ENCODE measurements around the gene CCDC28A. TPM values are rescaled to one million over a fixed set of nuclear protein-coding genes. Genes with fewer than 3 reads are reported as not detected.

Gene CCDC28A
- total RNA-seq, 2 experiments from 2014 or later, result 11.0 to 20.9 TPM

- no peak for DNase-seq (ENCODE audit: low spot score)
- H3K4me3 ChIP-seq (ENCODE audit: low read depth, low read length, poor library complexity, severe bottlenecking), result no peak overlapping the region
- no peaks in the 10 kb centered on the region for H4K20me1 ChIP-seq (ENCODE audit: insufficient read depth, low read length)
- no peaks in the 10 kb centered on the region for H3K79me2 ChIP-seq (ENCODE audit: insufficient read depth, low read depth, low read length)
- no peak overlapping the region for H3K27ac ChIP-seq (ENCODE audit: low read depth, low read length, poor library complexity, severe bottlenecking)
- no peaks in the 10 kb centered on the region for H3K4me1 ChIP-seq (ENCODE audit: insufficient read depth, low read length, poor library complexity, severe bottlenecking)
- POLR2A ChIA-PET, result no interaction called here
- no peaks in the 10 kb centered on the region for H3K9me2 ChIP-seq (ENCODE audit: insufficient read depth, low read length)
- H3K36me3 ChIP-seq (ENCODE audit: insufficient read depth, low read length), result no peaks in the 10 kb centered on the region
- no TSS peak for BruUV-seq (replicated peaks)
- TF ChIP-seq CTCF (conservative IDR thresholded peaks at IDR 0.05; ENCODE audit: low read length), result no peak
- no peaks in the 10 kb centered on the region for H3K9me3 ChIP-seq (ENCODE audit: low read length)
- H2AFZ ChIP-seq (ENCODE audit: low read length), result no peak overlapping the region
- H3K4me2 ChIP-seq (ENCODE audit: low read length), result no peak overlapping the region
- CTCF ChIA-PET (ENCODE audit: unreplicated experiment), result no interaction called here
- intact Hi-C loops (cut with micrococcal nuclease; ENCODE audit: unreplicated experiment), result no loop called here
Measured at GRCh38 chr6:138811866-138812265, 38.3 kb downstream of the CCDC28A start.

GRCh38 chr6:138814179-138814834, 40.7 kb downstream of the CCDC28A start:
- Histone ChIP-seq H2AFZ (ENCODE audit: low read length) (no peak overlapping the region), H3K9me3 (ENCODE audit: low read length) (no peaks in the 10 kb centered on the region), H3K9me2 (ENCODE audit: insufficient read depth, low read length) (no peaks in the 10 kb centered on the region), H3K79me2 (ENCODE audit: insufficient read depth, low read depth, low read length) (no peaks in the 10 kb centered on the region), H4K20me1 (ENCODE audit: insufficient read depth, low read length) (no peaks in the 10 kb centered on the region), H3K4me3 (ENCODE audit: low read depth, low read length, poor library complexity, severe bottlenecking) (no peak overlapping the region), H3K36me3 (ENCODE audit: insufficient read depth, low read length) (no peaks in the 10 kb centered on the region), H3K4me2 (ENCODE audit: low read length) (no peak overlapping the region), H3K4me1 (ENCODE audit: insufficient read depth, low read length, poor library complexity, severe bottlenecking) (peaks cover 12% of the 10 kb centered on the region), H3K27ac (ENCODE audit: low read depth, low read length, poor library complexity, severe bottlenecking) (no peak overlapping the region)
- intact Hi-C loops (cut with micrococcal nuclease; ENCODE audit: unreplicated experiment), result no loop called here
- no TSS peak for BruUV-seq (replicated peaks)
- DNase-seq (ENCODE audit: low spot score), result no peak
- ChIA-PET CTCF (ENCODE audit: unreplicated experiment) (no interaction called here), POLR2A (interaction anchor here (0.6 to 0.9 kb wide), 2 partner anchors 172 to 319 kb away, joined by 3 read pairs; no protein-coding TSS in a partner anchor)
- TF ChIP-seq CTCF (conservative IDR thresholded peaks at IDR 0.05; ENCODE audit: low read length) (no peak), EZH2phosphoT487 (IDR thresholded peaks at IDR 0.05; ENCODE audit: borderline replicate concordance, low read depth, low read length) (no peak)

- POLR2A ChIA-PET, result interaction anchor here (0.9 to 1.1 kb wide), 2 partner anchors 14 to 318 kb away, joined by 3 read pairs; no protein-coding TSS in a partner anchor
- peaks cover 15% of the 10 kb centered on the region for H3K4me1 ChIP-seq (ENCODE audit: insufficient read depth, low read length, poor library complexity, severe bottlenecking)
- no TSS peak for BruUV-seq (replicated peaks)
- no peaks in the 10 kb centered on the region for H3K79me2 ChIP-seq (ENCODE audit: insufficient read depth, low read depth, low read length)
- H2AFZ ChIP-seq (ENCODE audit: low read length), result no peak overlapping the region
- DNase-seq (ENCODE audit: low spot score), result no peak
- H3K9me2 ChIP-seq (ENCODE audit: insufficient read depth, low read length), result no peaks in the 10 kb centered on the region
- no peaks in the 10 kb centered on the region for H3K36me3 ChIP-seq (ENCODE audit: insufficient read depth, low read length)
- no peaks in the 10 kb centered on the region for H3K9me3 ChIP-seq (ENCODE audit: low read length)
- H4K20me1 ChIP-seq (ENCODE audit: insufficient read depth, low read length), result no peaks in the 10 kb centered on the region
- H3K4me2 ChIP-seq (ENCODE audit: low read length), result no peak overlapping the region
- CTCF ChIA-PET (ENCODE audit: unreplicated experiment), result no interaction called here
- no peak overlapping the region for H3K27ac ChIP-seq (ENCODE audit: low read depth, low read length, poor library complexity, severe bottlenecking)
- intact Hi-C loops (cut with micrococcal nuclease; ENCODE audit: unreplicated experiment), result no loop called here
- no peak overlapping the region for H3K4me3 ChIP-seq (ENCODE audit: low read depth, low read length, poor library complexity, severe bottlenecking)
- no peak for TF ChIP-seq CTCF (conservative IDR thresholded peaks at IDR 0.05; ENCODE audit: low read length)
- no peak for TF ChIP-seq EZH2phosphoT487 (IDR thresholded peaks at IDR 0.05; ENCODE audit: borderline replicate concordance, low read depth, low read length)
Measured at GRCh38 chr6:138815221-138815620, 41.7 kb downstream of the CCDC28A start.

Measured in OCI-LY7 (cell line).